HK-2 (cell line): Measurements from ENCODE around the gene CRYBA4.
A peak's percentile ranks its signal among the peaks of the same experiment; 100 is the strongest.

Source experiments
- DNase-seq: peaks from one replicate; pipeline ENCODE4 v3.0.0-alpha.2; 2018; ENCODE audit not compliant: unreplicated experiment

The CRYBA4 gene

DNA sequence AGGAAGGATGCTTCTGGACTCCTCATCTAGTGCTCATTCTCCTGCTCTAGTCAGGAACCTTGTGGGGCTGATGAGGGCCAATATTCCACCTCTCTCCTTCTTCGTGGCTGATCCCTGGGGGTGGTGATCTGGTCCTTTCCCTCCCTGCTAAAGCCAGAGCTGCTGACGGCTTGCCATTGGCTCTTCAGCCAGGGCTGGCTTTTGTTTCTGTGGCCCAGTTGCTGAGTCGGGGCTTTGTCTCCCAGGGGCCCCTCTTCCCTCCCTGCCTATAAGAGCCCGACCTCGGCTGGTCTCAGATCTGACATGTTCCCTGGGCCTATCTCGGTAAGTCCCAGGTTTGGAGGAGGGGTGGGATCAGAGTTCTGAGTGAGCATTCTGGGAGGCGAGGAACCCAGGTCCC, at the start of gene CRYBA4:
TSS of gene CRYBA4 (plus strand) at position 301 of the 400 bp plus-strand sequence. CDS start 634 bp downstream, outside the sequence.
- no peak for DNase-seq

DNA sequence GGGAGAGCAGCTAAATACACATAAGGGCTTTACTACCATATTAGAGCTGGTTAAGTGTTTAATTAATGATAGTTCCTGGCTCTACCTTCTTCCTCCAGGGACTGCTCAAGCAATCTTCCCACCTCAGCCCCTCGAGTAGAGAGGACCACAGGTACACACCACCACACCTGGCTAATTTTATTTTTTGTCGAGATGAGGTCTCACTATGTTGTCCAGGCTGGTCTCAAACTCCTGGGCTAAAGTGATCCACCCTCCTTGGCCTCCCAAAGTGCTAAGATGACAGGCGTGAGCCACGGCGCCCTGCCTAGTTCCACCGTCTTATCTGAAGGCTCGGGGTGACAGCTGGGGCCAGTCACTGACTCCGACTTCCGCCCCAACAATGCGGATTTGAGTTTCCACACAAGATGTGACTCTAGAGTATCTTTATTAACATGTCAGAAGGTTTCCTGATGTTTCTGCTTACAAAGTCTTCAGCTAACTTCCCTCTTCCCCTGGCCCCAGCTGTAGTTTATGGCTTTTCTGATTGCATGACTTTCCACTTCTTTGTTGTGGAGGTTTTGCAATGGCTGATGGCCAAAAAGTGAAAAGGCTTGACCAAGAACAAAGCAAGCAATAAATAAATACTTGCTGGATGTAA, 48.6 kb upstream of the CRYBA4 start:
- DNase-seq: no peak

DNA sequence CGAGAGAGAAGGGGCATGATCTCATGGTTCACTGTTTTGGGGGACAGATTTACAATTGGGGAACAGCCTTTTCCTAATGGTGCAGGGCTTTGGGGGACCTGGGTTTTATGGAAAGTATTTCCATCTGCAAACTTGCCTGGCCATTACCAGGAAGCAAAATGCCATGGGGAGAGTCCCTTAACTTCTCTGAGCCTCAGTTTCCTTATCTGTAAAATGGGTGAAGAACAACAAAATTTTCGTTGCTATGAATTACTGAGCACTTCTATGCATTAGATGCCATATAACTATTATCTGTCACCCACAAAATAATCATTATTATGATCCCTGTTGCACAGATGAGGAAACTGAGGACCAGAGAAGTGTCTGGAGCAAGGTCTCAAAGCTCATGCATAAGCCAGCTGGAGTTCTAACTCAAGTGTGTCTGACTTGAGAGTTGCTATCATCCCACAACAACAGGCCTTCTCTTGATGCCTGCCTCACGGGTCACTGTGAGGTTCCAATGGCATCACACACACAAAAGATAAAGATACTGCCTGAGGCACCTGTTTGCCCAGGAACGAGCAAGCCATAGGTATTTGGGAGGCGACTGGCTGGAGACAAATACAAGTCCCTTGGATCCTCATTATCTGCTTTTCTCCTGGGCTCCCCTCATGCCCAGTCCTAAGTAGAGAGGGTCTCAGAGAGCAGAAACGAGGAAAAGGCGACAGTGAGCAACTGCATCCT, 47.6 kb upstream of the CRYBA4 start:
- DNase-seq: no peak

DNA sequence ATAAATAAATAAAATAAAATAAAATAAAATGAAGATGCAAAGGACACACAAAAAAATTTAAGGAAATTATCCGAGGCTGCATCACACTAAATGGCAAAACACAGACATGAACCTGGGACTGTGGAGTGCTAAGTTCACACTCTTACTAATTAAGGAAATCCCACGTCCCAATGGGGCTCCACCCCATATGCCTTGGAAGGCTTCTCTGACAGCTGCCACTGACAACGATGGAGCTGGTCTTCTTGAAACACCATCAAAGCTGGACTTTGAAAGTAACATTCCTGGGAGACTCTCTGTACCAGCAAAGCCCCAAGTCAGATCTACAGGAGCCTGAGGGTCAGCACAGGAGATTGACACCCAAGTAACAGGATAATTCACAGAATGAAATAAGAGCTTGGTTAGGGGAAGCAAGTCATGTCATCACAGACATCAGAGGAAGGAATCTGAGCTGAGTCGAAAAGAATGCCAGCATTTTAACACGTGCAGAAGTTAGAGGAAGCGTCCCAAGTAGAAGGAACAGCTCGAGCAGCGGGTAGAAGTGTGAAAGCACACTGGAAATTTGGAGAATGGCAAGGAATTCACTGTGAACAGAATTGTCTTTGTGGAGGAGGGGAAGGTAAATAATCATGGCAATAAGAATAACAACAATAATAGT, 45.6 kb upstream of the CRYBA4 start:
- no peak for DNase-seq

DNA sequence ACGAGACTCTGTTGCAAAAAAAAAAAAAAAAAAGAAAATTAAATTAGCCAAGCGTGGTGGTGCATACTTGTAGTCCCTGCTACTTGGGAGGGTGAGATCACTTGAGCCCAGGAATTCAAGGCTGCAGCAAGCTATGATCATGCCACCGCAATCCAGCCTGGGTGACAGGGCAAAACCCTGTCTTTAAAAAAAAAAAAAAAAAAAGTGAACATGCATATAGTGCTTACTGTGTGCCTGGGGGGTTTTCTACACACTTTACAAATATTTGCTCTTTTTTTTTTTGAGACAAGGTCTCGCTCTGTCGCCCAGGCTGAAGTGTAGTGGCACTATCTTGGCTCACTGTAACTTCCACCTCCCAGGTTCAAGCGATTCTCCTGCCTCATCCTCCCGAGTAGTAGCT, 44.7 kb upstream of the CRYBA4 start:
- DNase-seq: no peak

DNA sequence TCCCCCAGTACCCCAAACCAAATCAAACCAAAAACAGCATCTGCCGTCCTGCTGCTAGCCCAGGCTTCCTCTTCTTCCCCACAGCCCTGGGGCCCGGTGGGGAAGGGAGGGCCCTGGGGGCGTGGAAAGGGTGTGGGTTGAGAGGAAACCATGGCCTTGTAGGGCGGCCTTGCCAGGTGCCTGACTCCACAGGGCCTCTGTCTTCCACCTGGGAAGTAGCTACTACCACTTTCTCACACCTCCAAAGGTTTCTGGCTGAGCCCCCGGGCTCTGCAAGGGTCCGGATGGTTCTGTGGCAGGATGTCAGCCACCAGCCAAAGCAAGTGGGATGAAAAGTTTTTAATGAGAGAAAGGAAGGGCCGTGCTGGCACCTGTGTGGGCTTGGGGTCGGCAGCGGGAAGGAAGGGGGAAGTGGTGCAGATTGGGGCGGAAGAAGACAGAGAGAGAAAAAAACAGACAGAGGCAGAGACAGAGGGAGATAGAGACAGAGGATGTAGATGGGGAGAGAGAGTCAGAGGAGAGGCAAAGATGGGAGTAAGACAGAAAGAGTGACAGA, 42.4 kb upstream of the CRYBA4 start:
- no peak for DNase-seq

DNA sequence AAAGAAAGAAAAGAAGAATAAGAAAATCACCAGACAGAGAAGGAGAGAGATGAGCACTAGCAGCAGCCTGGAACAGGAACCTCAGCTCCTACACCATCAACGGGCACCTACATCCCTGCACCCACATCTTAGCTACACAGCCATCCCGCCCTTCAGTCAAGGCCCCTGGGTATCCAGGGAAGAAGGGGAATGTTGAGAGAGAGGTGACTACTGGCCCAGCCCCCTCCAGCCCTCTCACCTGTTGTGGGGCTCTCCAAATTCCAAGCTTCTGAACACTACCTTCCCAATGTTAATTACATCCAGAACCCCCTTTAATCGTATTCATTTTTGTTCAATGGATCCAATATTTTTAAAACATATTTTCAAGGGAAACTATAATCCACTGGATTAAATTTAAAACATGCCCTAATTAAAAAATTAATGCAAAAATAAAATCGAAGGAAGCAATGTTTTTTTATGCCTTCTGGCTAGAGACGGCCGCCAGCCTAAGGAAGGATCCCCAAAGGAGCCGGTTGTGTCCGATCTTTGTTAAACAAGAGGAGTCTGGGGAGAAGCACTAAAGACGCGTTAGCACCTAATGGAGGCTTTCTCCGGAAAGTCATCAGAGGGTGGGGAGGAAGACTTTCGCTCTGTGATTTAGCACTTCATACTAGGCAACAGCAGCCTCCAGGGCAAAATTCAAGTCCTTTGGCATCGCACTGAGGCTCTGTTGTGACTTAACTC, 41.4 kb upstream of the CRYBA4 start:
- no peak for DNase-seq

DNA sequence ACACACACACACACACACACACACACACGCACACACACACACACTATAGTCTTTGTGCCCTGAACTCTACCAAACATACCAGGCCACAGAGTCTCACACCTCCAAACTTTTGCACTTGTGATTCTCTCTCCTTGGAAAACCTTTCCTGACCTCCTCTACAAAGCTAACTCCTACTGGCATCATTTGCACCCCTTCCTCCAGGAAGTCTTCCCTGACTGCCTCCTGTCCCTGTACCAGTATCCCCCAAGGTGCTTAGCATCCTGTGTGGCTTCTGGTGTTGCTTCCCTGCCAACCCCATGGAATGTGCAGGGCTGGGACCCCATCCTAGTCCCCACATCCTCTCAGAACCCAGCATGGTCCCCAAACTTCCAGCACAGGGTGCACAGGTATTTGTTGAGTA, 40.7 kb upstream of the CRYBA4 start:
- no peak for DNase-seq

DNA sequence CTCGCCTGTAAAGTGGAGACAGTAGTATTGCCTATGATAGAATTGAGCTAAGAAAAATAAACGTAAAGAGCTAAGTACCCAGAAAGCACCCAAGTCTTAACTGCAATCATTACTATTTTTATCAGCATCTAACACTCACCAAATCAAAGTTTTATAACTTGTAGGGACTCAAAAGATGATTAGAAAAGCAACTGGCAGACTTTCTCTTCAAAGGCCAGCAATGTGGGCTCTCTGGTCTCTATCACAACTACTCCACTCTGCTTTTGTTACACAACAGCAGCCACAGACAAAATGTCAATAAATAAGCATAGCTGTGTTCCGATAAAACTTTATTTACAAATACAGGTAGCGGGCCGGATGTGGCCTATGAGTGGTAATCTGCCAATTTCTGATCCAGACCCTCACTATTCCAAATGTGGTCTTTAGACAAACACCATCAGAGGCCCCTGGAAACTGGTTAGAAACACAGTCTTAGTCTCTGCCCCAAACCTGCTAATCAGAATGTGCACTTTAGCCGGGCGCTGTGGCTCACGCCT, 40.1 kb upstream of the CRYBA4 start:
- DNase-seq: no peak

DNA sequence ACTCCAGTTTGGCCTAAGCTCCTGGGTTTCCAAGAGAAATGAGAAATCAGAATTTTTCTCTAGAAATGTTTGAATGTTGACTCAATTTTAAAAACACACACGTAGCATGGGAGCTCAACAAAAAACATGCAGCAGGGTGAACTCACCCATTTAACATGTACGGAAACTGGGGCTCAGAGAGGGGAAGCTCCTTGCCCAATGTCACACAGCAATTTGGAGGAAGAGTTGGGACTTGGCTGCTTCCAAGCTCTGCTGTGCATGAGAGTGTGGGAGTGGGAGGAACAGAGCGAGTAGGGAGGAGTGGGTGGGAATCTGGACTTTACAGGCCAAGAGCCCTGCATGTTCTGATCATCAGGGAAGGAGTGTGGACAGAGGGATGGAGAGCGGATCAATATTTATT, 37.8 kb upstream of the CRYBA4 start:
- DNase-seq: no peak

DNA sequence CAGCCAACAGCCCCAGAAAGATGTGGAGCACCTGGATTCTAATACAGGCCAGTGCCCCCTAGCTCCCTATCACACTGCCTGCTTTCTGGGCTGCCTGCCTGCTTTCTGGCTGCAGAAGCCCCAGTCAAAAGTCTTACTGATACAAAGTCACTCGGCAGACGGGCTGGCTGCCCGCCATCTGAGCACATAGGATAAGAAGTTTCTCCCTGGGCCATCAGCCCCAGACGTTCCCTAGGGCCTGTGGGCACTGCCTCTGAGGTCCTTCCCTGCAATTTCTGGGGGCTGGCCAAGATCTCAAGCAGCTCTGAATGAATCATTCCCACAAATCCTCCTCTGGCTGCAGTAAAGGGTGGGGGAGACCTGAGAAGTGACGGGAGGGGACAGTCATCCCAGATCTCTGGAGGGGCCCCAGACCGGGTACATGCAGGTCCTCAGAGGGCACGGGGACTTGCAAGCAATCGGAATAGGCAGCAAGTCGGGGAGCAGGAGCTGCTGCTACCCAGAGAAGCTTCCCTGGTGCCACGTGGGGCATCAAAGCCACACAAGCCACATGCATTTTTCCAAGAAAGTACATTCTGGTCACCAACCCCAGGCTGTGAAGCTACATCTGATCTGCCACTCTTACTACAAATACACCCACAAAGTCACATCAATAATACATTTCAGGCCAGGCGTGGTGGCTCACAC, 36.5 kb upstream of the CRYBA4 start:
- peak; percentile 79 for DNase-seq

DNA sequence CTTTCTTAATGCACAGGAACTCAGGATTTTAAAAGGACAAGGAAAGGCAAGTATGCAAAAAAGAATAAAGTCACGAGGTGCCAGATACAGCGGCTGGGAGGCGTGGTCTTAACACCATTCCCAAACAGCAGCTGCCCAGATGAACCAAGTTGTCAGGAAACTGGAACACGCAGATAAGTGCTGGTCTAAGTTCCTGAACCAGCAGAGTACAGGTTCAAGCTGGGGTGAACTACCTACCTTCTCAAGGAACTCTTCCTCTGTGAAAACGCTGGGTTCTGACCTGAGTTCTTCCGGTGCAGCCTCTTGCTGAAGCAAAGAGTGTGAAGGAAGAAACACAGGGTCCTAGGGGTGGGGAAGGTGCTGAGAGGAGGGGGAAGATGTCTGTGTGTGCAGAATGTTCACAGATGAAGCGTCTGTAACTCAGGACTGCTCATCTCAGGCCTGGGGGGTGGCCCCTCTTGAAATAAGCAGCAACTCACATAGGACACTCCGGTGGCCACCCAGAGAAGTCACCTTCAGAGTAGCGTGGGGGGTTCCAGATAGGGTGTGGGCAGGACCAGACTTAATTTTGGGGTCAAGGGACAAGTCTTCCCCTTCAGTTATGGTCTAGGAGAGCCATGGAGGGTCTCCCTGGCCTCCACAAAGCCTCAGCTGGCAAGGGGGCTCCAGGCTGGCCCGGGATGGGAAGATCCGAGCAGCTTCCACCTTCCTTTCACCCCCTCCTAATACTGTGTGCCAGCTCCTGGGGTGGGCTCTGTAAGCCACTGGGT, 35.0 kb upstream of the CRYBA4 start:
- no peak for DNase-seq

DNA sequence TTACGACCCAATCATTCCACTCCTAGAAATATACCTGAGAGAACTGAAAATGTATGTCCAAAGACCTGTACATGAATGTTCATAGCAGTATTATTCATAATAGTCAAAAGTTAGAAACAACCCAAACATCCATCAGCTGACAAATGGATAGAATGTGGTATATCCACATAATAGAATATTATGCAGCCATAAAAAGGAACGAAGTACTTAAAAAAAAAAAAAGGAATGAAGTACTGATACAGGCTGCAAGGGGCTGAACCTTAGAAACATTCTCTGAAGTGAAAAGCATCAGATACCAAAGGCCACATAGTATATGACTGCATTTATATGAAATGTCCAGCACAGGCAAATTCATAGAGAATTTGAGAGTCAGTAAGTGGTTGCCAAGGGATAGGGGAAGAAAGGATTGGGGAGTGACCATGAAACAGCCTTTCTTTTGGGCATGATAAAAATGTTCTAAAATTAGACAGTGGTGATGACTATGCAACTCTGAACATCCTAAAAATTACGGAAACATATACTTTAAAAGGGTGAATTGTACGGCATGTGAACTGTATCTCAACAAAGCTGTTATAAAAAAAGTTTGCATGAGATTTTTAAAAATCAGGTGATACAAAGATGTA, 33.7 kb upstream of the CRYBA4 start:
- DNase-seq: no peak

DNA sequence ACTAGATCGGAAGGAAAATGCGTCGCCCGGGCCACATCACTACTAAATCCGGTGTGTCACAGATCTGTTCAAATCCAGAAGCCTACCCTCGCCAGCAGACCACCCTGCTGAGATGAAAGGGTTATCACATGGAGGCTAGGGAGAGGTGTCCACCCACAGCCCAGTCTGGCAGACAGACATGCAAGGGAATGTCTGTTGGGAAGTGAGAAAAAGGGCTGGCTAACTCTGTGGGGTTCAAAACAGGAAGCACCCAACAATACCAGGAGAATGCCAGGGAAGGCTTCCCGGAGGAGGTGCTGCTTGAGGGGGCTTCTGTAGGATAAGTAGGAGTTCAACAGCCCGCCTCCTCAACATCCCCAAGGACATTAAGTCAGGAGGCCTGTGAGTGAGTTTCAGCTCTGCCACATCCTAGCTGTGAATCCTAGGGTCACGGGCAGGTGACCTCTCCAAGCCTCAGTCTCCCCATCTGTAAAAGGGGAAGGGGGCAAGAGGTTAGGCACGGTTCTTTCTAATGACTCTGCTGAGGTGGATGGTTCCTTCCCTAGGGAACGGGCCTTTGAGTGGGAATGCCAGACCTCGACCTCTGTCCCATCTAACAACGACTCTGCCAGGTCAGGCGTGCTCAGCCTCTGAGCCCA, 32.9 kb upstream of the CRYBA4 start:
- DNase-seq: no peak

DNA sequence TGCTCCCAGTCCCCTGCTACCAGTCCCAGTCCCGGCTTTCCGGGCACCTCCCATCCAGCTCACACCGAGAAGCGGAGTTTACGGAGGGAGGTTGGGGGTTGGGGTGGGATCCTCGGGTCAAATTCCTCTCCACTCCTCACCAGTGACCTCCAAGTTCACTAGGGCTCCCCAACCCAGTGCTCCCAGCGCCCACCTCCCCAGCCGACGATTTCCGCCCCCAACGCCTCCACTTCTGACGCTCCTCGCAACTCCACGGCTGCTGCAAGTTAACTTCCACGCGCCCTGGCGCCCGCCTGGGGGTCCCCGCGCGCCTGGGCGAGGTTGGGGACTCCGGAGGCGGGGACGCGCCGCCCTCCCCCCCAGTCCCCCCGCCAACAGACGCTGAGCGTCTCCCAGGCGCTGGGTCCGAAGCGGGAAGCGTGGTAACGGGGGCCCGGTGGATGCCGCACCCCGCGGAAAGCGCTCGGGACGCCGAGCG, 32.4 kb upstream of the CRYBA4 start:
- peak; percentile 22 for DNase-seq

DNA sequence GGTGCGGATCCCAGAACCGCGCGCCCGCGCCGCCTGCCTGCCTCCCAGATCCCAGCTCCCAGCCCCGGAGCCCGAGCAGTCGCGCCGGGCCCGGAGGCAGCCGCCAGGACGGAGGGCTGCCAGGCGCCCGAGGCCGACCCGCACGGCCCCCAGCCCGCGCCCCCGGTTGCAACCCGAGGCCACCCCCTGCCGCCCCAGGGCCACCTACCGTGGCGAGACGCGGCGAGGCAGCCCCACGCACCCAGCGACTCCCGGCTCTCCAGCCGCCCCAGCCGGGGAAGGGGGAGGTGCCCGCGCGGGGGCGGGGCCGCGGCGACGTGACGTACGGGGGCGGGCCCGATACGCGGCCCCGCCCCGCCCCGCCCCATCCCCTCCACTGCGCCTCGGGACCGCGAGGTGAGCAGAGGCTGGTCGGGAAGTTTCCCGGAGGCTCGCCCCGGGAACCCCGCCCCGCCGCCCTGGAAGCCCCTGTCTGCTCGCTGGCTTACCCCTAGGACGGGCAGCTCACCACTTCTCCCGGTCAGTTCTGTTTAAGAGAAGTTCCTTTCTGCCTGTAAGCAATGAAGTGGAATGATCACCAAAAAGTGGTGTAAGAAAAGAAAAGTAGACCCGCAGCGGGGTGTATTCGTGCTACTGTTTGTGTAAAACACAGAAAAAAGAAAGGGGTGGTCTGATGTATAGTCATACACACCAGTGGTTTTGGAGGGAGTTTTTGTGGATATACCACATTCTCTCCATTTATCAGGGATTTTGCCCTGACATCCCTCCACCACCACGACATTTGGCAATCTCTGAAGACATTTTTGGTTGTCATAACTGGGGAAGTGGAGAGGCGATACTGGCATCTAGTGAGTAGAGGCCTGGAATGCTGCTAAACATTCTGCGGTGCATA, 31.7 kb upstream of the CRYBA4 start, which contains the start of gene TPST2:
TSS of gene TPST2 (minus strand) at position 288 of the 892 bp plus-strand sequence. CDS start 48,502 bp downstream, outside the sequence.
- DNase-seq: peak; percentile 75

DNA sequence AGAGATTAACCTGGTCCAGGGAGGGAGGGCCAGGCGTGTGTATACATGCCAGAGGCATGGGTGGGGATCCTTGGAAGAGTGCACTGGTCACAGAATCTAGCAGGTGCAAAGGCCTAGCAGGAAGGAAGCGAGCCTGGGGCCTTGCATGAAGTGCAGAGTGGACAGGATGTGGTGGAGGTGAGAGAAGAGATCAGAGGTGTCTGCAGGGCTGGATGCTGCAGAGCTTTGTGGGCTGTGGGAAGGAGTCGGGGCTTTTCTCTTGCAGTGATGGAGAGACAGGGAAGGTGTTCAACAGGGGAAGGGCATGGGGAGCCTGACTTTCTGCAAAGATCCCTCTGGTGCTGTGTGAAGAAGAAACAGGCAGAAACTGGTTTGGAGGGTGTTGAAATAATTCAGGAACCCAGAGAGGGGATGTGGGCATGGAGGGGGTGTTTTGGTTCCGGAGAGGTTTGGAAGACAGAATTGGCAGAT, 29.3 kb upstream of the CRYBA4 start:
- DNase-seq: no peak

DNA sequence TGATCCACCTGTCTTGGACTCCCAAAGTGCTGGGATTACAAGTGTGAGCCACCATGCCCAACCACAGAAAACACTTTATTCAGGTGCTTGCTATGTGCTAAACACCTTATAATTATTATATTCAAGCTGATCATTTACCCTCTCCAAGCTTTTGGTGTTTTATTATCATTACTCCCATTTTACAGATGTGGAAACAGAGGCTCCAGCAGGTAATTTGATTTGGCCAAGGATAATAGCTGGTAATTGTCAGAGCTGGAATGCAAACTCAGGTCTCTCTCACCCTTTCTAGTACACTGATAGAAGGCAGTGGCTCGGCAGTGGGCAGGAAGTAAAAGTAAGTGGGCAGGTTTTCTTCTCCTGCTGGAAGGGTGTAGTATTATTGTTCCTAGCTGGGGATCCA, 28.0 kb upstream of the CRYBA4 start:
- no peak for DNase-seq
